ENCODE results near the gene PLCL2. TPM values are rescaled to one million over a fixed set of nuclear protein-coding genes. Genes with fewer than 3 reads are reported as not detected.

Gene PLCL2
- total RNA-seq, 1 donor from 2014 or later, result 1.8 TPM

GRCh38 chr3:16864610-16865313, 20.0 kb upstream of the PLCL2 start:
- H3K36me3 Mint-ChIP-seq (ENCODE audit: unreplicated experiment), result no peaks in the 10 kb centered on the region
- H3K4me1 Mint-ChIP-seq (ENCODE audit: unreplicated experiment), result peaks cover 31% of the 10 kb centered on the region
- no peak overlapping the region for H3K4me3 Mint-ChIP-seq (ENCODE audit: unreplicated experiment)
- peaks cover 13% of the 10 kb centered on the region for H3K27me3 Mint-ChIP-seq (ENCODE audit: unreplicated experiment)
- DNase-seq (ENCODE audit: extremely low spot score, unreplicated experiment), result no peak
- H3K27ac Mint-ChIP-seq (ENCODE audit: unreplicated experiment), result peak overlapping the region; percentile 24
- no peak for TF ChIP-seq CTCF (IDR thresholded peaks at IDR 0.05)
- H3K9me3 Mint-ChIP-seq (ENCODE audit: unreplicated experiment), result no peaks in the 10 kb centered on the region

GRCh38 chr3:16865335-16865734, 19.4 kb upstream of the PLCL2 start:
- Mint-ChIP-seq H3K36me3 (ENCODE audit: unreplicated experiment) (no peaks in the 10 kb centered on the region), H3K27me3 (ENCODE audit: unreplicated experiment) (peaks cover 8% of the 10 kb centered on the region), H3K4me1 (ENCODE audit: unreplicated experiment) (peaks cover 31% of the 10 kb centered on the region), H3K4me3 (ENCODE audit: unreplicated experiment) (no peak overlapping the region), H3K9me3 (ENCODE audit: unreplicated experiment) (no peaks in the 10 kb centered on the region), H3K27ac (ENCODE audit: unreplicated experiment) (no peak overlapping the region)
- no peak for TF ChIP-seq CTCF (IDR thresholded peaks at IDR 0.05)
- no peak for DNase-seq (ENCODE audit: extremely low spot score, unreplicated experiment)

GRCh38 chr3:16866571-16866970, 18.2 kb upstream of the PLCL2 start:
- Mint-ChIP-seq H3K9me3 (ENCODE audit: unreplicated experiment) (no peaks in the 10 kb centered on the region), H3K4me3 (ENCODE audit: unreplicated experiment) (no peak overlapping the region), H3K36me3 (ENCODE audit: unreplicated experiment) (no peaks in the 10 kb centered on the region), H3K27me3 (ENCODE audit: unreplicated experiment) (peaks cover 7% of the 10 kb centered on the region), H3K27ac (ENCODE audit: unreplicated experiment) (no peak overlapping the region), H3K4me1 (ENCODE audit: unreplicated experiment) (peaks cover 31% of the 10 kb centered on the region)
- no peak for TF ChIP-seq CTCF (IDR thresholded peaks at IDR 0.05)
- DNase-seq (ENCODE audit: extremely low spot score, unreplicated experiment), result no peak

GRCh38 chr3:16868513-16868912, 16.2 kb upstream of the PLCL2 start:
- no peak for TF ChIP-seq CTCF (IDR thresholded peaks at IDR 0.05)
- H3K9me3 Mint-ChIP-seq (ENCODE audit: unreplicated experiment), result no peaks in the 10 kb centered on the region
- H3K36me3 Mint-ChIP-seq (ENCODE audit: unreplicated experiment), result no peaks in the 10 kb centered on the region
- no peak for DNase-seq (ENCODE audit: extremely low spot score, unreplicated experiment)
- H3K27ac Mint-ChIP-seq (ENCODE audit: unreplicated experiment), result no peak overlapping the region
- peaks cover 31% of the 10 kb centered on the region for H3K4me1 Mint-ChIP-seq (ENCODE audit: unreplicated experiment)
- H3K27me3 Mint-ChIP-seq (ENCODE audit: unreplicated experiment), result peaks cover 24% of the 10 kb centered on the region
- no peak overlapping the region for H3K4me3 Mint-ChIP-seq (ENCODE audit: unreplicated experiment)

- no peak for TF ChIP-seq CTCF (IDR thresholded peaks at IDR 0.05)
- H3K27ac Mint-ChIP-seq (ENCODE audit: unreplicated experiment), result no peak overlapping the region
- no peaks in the 10 kb centered on the region for H3K36me3 Mint-ChIP-seq (ENCODE audit: unreplicated experiment)
- no peaks in the 10 kb centered on the region for H3K9me3 Mint-ChIP-seq (ENCODE audit: unreplicated experiment)
- peaks cover 31% of the 10 kb centered on the region for H3K27me3 Mint-ChIP-seq (ENCODE audit: unreplicated experiment)
- no peak for DNase-seq (ENCODE audit: extremely low spot score, unreplicated experiment)
- no peak overlapping the region for H3K4me3 Mint-ChIP-seq (ENCODE audit: unreplicated experiment)
- peaks cover 25% of the 10 kb centered on the region for H3K4me1 Mint-ChIP-seq (ENCODE audit: unreplicated experiment)
Measured at GRCh38 chr3:16869261-16870005, 15.3 kb upstream of the PLCL2 start.

All from osteocyte (in vitro differentiated cells).